Activated T-helper 17 cell treated with anti-CD3 and anti-CD28 coated beads, Interleukin-2, amount 50 U/mL, for 72 hours (primary cell): ENCODE data around the gene CDK10. TPM values are rescaled to one million over a fixed set of nuclear protein-coding genes. Genes with fewer than 3 reads are reported as not detected.
"Not testable (repeated sequence)": the region's sequence is repeated elsewhere in the genome, so short reads cannot be mapped to it uniquely, and the experiment has no call there.

ENCODE experiments used
- ATAC-seq: fragments of 150-1000 bp; cut with Tn5 transposase; replicated peaks from 2 replicates; pipeline ENCODE4 v1.10.0; 2021; ENCODE audit warnings: mild to moderate bottlenecking, moderate library complexity
- H3K27ac Mint-ChIP-seq: one replicate; pipeline ENCODE4 v1.8.0; 2022; ENCODE audit warnings: mixed read lengths
- H3K27me3 Mint-ChIP-seq: one replicate; pipeline ENCODE4 v1.8.0; 2022; ENCODE audit warnings: mixed read lengths
- H3K36me3 Mint-ChIP-seq: one replicate; pipeline ENCODE4 v1.8.0; 2022; ENCODE audit warnings: low read depth, mild to moderate bottlenecking, mixed read lengths
- H3K4me1 Mint-ChIP-seq: one replicate; pipeline ENCODE4 v1.8.0; 2022; ENCODE audit warnings: mixed read lengths
- H3K4me3 Mint-ChIP-seq: one replicate; pipeline ENCODE4 v1.8.0; 2022; ENCODE audit warnings: mild to moderate bottlenecking, mixed read lengths
- H3K9me3 Mint-ChIP-seq: one replicate; pipeline ENCODE4 v1.8.0; 2022; ENCODE audit warnings: mixed read lengths
- total RNA-seq, 2 donors: library from RNA; stranded (reverse); gene quantifications; one replicate each; pipeline ENCODE4 v1.2.3, GENCODE V29; 2022

CDK10 gene
- total RNA-seq, 2 donors from 2014 or later = 81.1 to 98.8 TPM

GRCh38 chr16:89687092-89687940 lies 827 bp downstream of the CDK10 start:
- ATAC-seq = peak; percentile 36
- Mint-ChIP-seq H3K4me1 (peaks cover 11% of the 10 kb centered on the region), H3K9me3 (no peaks in the 10 kb centered on the region), H3K4me3 (peak overlapping the region; percentile 90), H3K27ac (peak overlapping the region; percentile 88), H3K36me3 (peaks cover 21% of the 10 kb centered on the region), H3K27me3 (no peaks in the 10 kb centered on the region)

- no peak overlapping the region for H3K27ac Mint-ChIP-seq
- peaks cover 11% of the 10 kb centered on the region for H3K4me1 Mint-ChIP-seq
- H3K36me3 Mint-ChIP-seq = peaks cover 25% of the 10 kb centered on the region
- H3K4me3 Mint-ChIP-seq = peak overlapping the region; percentile 90
- ATAC-seq = no peak
- H3K9me3 Mint-ChIP-seq = no peaks in the 10 kb centered on the region
- H3K27me3 Mint-ChIP-seq = no peaks in the 10 kb centered on the region
Observed at GRCh38 chr16:89688395-89688794, 1.9 kb downstream of the CDK10 start.

GRCh38 chr16:89689142-89689541 lies 2.7 kb downstream of the CDK10 start:
- Mint-ChIP-seq H3K4me3 (no peak overlapping the region), H3K27me3 (no peaks in the 10 kb centered on the region), H3K36me3 (peaks cover 32% of the 10 kb centered on the region), H3K27ac (no peak overlapping the region), H3K4me1 (peaks cover 11% of the 10 kb centered on the region), H3K9me3 (no peaks in the 10 kb centered on the region)
- ATAC-seq = no peak

GRCh38 chr16:89689621-89690020 lies 3.1 kb downstream of the CDK10 start:
- H3K27ac Mint-ChIP-seq, H3K27me3 Mint-ChIP-seq, ATAC-seq, H3K4me3 Mint-ChIP-seq, H3K9me3 Mint-ChIP-seq: not testable (repeated sequence)
- peaks cover 11% of the 10 kb centered on the region for H3K4me1 Mint-ChIP-seq
- H3K36me3 Mint-ChIP-seq = peaks cover 32% of the 10 kb centered on the region

- ATAC-seq = no peak
- Mint-ChIP-seq H3K36me3 (peaks cover 32% of the 10 kb centered on the region), H3K4me1 (peaks cover 11% of the 10 kb centered on the region), H3K9me3 (no peaks in the 10 kb centered on the region), H3K4me3 (no peak overlapping the region), H3K27ac (no peak overlapping the region), H3K27me3 (no peaks in the 10 kb centered on the region)
Observed at GRCh38 chr16:89690392-89690901, 4.0 kb downstream of the CDK10 start.

GRCh38 chr16:89691231-89691985 lies 4.9 kb downstream of the CDK10 start:
- H3K27me3 Mint-ChIP-seq = no peaks in the 10 kb centered on the region
- H3K4me1 Mint-ChIP-seq = peaks cover 11% of the 10 kb centered on the region
- no peak overlapping the region for H3K27ac Mint-ChIP-seq
- H3K9me3 Mint-ChIP-seq = no peaks in the 10 kb centered on the region
- peaks cover 32% of the 10 kb centered on the region for H3K36me3 Mint-ChIP-seq
- ATAC-seq = no peak
- H3K4me3 Mint-ChIP-seq = no peak overlapping the region

- no peak overlapping the region for H3K27ac Mint-ChIP-seq
- ATAC-seq = no peak
- H3K4me1 Mint-ChIP-seq = peaks cover 11% of the 10 kb centered on the region
- H3K4me3 Mint-ChIP-seq = no peak overlapping the region
- no peaks in the 10 kb centered on the region for H3K9me3 Mint-ChIP-seq
- no peaks in the 10 kb centered on the region for H3K27me3 Mint-ChIP-seq
- H3K36me3 Mint-ChIP-seq = peaks cover 32% of the 10 kb centered on the region
Observed at GRCh38 chr16:89691986-89692569, 5.6 kb downstream of the CDK10 start.

GRCh38 chr16:89693289-89693731 lies 6.8 kb downstream of the CDK10 start:
- Mint-ChIP-seq H3K27me3 (no peaks in the 10 kb centered on the region), H3K27ac (no peak overlapping the region), H3K9me3 (no peaks in the 10 kb centered on the region), H3K4me1 (peaks cover 5% of the 10 kb centered on the region), H3K4me3 (no peak overlapping the region), H3K36me3 (peaks cover 28% of the 10 kb centered on the region)
- no peak for ATAC-seq

GRCh38 chr16:89693931-89694783 lies 7.7 kb downstream of the CDK10 start:
- H3K36me3 Mint-ChIP-seq = peaks cover 33% of the 10 kb centered on the region
- no peaks in the 10 kb centered on the region for H3K27me3 Mint-ChIP-seq
- H3K4me1 Mint-ChIP-seq = peaks cover 5% of the 10 kb centered on the region
- no peaks in the 10 kb centered on the region for H3K9me3 Mint-ChIP-seq
- H3K4me3 Mint-ChIP-seq = no peak overlapping the region
- H3K27ac Mint-ChIP-seq = no peak overlapping the region
- ATAC-seq = no peak

GRCh38 chr16:89694784-89695085 lies 8.2 kb downstream of the CDK10 start:
- not testable (repeated sequence) for H3K9me3 Mint-ChIP-seq, ATAC-seq, H3K27me3 Mint-ChIP-seq, H3K4me3 Mint-ChIP-seq, H3K27ac Mint-ChIP-seq, H3K4me1 Mint-ChIP-seq
- H3K36me3 Mint-ChIP-seq = peaks cover 35% of the 10 kb centered on the region

GRCh38 chr16:89695086-89695874 lies 8.8 kb downstream of the CDK10 start:
- H3K4me3 Mint-ChIP-seq = no peak overlapping the region

GRCh38 chr16:89695875-89696669 lies 9.6 kb downstream of the CDK10 start:
- Mint-ChIP-seq H3K27ac (no peak overlapping the region), H3K9me3 (no peaks in the 10 kb centered on the region)

More at GRCh38 chr16:89695086-89695874, 8.8 kb downstream of the CDK10 start:
- no peak for ATAC-seq
- H3K9me3 Mint-ChIP-seq = no peaks in the 10 kb centered on the region
- peaks cover 35% of the 10 kb centered on the region for H3K36me3 Mint-ChIP-seq
- H3K4me1 Mint-ChIP-seq = peaks cover 2% of the 10 kb centered on the region
- no peaks in the 10 kb centered on the region for H3K27me3 Mint-ChIP-seq
- no peak overlapping the region for H3K27ac Mint-ChIP-seq

GRCh38 chr16:89696670-89697128 lies 10.2 kb downstream of the CDK10 start:
- H3K4me1 Mint-ChIP-seq = no peaks in the 10 kb centered on the region
- H3K9me3 Mint-ChIP-seq = no peaks in the 10 kb centered on the region
- H3K27ac Mint-ChIP-seq = no peak overlapping the region
- H3K4me3 Mint-ChIP-seq = no peak overlapping the region
- no peaks in the 10 kb centered on the region for H3K27me3 Mint-ChIP-seq
- peaks cover 26% of the 10 kb centered on the region for H3K36me3 Mint-ChIP-seq
- no peak for ATAC-seq

More at GRCh38 chr16:89695875-89696669, 9.6 kb downstream of the CDK10 start:
- Mint-ChIP-seq H3K4me3 (no peak overlapping the region), H3K36me3 (peaks cover 30% of the 10 kb centered on the region), H3K27me3 (no peaks in the 10 kb centered on the region), H3K4me1 (no peaks in the 10 kb centered on the region)
- ATAC-seq = no peak
